Frontal cortex (tissue), 4 donors: ENCODE measurements around the gene KIF12. TPM values are rescaled to one million over a fixed set of nuclear protein-coding genes. Genes with fewer than 3 reads are reported as not detected.
"Not testable (repeated sequence)": the region's sequence is repeated elsewhere in the genome, so short reads cannot be mapped to it uniquely, and the experiment has no call there.

ENCODE experiments used
- DNase-seq, 2 donors: peaks; one replicate each; pipeline ENCODE4 v3.0.0; 2012; ENCODE audit warnings: low spot score in 2 of 2
- FAIRE-seq: peaks from 2 replicates; lab custom pipeline; 2012; peaks lifted over from hg19 to GRCh38; lab: Jason Lieb, UNC
- total RNA-seq: library from RNA; depleted of rRNA; stranded (reverse); fragments of >200 nt; gene quantifications from one replicate; pipeline ENCODE4 v1.2.3, GENCODE V29; 2014
- donor health status: control.
- donor health status: control.
- donor health status: control.

The KIF12 gene
- total RNA-seq: 0.82 TPM

DNA sequence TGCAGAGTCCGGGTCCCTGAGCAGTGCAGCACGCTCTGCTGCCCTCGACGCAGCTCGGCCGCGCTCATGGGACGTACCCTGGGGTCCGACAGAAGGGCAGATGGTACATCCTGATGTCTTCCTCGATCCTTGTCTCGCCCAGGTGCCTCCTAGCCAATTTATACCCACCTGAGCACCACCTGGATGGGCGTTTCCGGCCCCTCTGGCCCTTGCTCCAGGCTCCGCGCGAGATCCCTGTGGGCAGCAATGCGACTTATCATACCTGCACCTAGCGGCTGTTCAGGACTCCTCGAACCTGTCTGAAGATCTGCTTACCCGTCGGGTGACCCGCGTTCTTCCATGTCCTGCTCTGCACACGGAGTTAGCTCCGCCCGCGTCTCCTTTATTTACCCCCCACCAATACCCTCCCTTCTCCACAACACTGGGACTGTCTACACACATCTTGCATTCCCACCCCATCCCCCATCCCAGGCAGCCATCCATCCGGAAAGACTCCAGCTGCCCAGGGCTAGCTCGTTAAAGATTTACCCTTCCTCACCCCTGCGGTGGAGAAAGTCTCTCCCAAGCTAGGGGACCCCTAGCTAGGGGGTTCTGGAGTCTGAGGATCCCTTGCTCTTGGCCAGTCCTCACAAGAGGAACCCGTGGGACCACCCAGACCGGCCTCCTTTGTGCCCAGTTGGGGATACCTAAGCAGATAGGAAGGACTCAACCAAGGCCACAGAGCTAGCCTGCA is at the start of gene KIF12:
Gene KIF12, minus strand, starts transcription at position 357 of the 733 bp plus-strand sequence. Its CDS starts 16 bp downstream, at position 341.
- DNase-seq (no peak), FAIRE-seq (no peak)

DNA sequence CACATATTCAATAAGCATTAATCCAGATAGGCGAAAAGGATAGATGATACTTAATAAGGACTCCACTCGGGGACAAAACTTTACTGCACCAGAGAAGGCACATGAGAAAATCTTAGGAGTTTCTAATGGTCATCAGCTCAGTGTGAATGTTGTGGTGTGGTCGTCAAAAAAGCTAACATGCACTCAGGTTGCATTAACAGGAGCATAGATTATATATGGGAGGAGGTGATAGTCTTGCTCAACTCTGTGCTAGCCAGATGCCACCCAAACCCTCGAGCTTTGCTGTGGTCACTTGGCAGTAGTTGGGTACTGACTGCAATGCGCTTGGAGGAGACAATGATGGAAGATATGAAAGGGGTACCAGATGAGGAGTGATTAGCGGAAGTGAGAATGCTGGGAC is 47.6 kb upstream of the KIF12 start:
- no peak for FAIRE-seq

DNA sequence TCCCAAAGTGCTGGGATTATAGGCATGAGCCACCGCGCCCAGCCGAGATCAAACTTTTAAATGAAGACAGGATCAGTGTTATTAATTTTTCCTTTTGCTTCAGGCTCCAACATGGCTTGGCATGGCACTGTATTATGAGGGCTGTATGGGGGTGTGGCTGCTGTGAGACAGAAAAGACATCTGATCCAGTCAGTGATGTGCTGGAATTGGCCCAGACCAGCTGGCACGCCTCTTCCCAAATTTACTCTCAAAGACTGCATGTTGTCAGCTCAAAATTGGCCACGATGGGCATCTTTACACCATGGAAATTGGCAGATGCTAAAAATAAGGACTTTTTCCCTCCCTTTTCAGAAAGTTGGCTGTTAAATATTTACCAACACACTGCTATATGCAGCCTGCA is 44.1 kb upstream of the KIF12 start:
- FAIRE-seq: no peak
- no peak for DNase-seq

More for the DNA sequence above, 47.6 kb upstream of the KIF12 start:
- DNase-seq: no peak

DNA sequence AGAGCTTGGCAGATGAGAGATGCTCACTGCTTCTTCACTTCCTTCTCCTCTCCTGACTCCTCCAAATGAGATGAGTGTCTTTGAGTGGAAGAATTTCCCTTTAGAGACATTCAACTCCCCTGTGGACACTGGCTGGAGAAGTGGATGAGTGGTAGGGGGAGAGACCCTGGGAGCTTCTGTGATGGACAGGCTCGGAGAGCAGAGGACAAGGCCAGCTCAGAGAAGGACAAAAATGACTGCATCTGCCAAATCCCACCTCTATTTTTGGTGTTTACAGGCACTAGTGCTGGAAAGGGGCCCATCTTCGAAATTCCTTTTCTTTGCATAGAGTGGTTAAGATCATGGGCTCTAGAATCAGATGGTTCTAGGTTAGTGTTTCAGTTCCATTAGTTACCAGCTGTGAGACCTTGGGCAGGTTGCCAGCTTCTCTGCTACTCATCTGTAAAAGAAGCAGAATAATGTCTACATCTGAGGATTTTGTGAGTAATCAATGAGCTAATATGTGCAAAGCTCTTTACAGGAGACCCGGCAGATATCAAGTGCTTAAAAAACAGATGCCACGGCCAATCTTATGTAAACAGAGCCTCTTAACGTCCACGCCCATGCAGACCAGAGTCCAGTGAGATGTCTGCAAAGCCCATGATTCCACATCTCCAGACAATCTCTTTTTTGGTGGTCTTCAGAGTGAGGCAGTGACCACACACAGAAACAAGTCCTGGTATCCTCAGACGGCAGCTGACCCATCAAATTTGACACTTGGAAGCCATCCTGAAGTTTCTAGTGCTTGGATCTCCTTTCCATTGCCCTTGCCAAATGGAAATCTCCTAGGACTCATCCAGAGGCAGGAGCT is 42.7 kb upstream of the KIF12 start:
- DNase-seq (no peak), FAIRE-seq (no peak)

DNA sequence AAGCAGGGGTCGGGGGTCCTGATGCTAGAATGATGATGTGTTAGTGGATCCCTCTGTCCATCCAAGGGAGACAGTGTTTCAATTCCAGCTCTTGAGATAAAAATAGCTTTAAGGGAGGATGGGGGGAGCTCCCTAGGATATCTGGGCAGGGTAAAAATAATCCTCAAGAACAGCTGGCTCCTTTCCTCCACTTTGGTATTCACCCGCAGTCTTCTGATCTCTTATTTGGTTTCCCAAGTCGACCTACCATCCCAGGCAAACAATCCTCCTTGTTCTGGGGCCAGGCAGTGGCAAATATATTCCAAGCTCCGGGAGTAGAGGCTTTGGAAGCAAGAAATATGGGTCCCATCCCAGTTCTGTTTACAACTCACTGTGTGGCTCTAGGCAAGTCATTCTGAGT is 41.8 kb upstream of the KIF12 start:
- DNase-seq (no peak), FAIRE-seq (no peak)

DNA sequence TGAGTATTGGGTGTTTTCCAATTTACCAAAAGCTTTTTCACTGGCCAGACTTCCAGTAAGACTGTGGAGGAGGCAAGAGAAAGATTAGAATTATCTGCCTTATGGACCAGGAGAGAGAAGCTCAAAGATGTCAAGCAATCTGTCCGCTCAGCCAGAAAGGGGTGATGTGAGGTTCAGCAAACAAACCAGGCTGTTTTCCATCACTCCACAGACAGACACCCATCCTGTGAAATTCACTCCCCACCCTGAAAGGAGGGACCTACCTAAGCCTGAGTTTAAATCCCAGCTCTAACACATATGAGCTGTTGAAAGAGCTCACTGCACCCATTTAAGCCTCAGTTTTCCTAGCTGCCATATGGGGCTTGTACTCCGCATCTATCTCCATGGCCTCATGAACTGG is 41.3 kb upstream of the KIF12 start:
- no peak for DNase-seq
- no peak for FAIRE-seq

DNA sequence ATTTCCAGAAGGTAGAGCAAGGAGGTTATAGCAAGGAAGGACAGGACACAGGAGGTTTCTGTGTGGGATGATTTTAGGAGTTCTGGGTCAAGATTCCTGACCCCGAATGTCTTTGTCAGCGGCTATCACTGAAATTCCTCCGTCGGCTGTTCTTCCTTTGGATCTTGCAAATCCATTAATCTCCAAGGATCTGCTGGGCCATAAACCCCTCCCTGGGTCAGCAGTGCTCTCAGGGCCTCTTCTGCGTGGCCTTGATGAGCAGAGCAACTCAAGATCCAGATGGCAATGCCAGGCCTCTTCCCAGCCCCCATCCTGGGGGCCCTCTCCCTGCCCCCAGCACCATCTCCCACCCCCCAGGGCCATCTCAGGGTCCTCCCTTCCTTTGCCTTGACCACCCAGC is 40.0 kb upstream of the KIF12 start:
- no peak for FAIRE-seq
- DNase-seq: no peak

DNA sequence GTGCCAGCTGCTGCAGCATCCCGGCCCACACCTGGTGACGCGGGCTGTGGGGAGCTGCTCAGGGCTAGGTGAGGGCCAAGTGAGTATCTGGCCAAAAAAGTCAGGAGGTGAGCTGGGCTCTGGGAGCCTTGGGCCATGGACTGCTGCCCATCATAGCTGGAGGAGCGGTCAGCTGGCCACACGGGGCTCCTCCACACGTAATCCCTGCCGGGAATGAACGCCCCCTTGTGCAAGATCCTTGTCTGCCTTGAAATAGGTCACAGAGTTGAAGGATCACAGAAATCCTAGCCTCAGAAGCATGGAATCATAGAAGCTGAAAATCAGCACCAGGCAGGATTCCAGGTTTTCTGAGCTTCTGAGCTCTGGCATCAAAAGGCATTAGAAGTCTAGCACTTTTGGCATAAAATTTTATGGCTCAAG is 39.5 kb upstream of the KIF12 start:
- FAIRE-seq (no peak), DNase-seq (no peak)

DNA sequence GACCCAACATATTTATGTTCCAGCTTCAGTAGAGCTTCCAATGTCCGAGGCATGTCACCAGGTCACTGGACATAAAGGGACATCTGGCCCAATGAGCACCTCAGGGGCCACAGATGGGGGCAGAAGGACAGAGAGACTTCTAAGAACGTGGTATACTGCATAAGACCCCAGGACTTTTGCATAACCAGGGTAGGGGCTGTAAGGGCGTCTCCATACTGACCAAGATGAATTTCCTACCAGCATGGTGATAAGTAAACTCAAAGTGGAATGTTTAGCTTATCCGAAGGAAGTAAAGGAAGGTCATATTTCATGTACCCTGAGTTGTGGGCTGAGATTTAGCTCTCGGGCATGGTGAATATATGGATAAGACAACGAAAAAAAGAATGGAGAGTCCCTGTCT is 38.7 kb upstream of the KIF12 start:
- FAIRE-seq (no peak), DNase-seq (no peak)

DNA sequence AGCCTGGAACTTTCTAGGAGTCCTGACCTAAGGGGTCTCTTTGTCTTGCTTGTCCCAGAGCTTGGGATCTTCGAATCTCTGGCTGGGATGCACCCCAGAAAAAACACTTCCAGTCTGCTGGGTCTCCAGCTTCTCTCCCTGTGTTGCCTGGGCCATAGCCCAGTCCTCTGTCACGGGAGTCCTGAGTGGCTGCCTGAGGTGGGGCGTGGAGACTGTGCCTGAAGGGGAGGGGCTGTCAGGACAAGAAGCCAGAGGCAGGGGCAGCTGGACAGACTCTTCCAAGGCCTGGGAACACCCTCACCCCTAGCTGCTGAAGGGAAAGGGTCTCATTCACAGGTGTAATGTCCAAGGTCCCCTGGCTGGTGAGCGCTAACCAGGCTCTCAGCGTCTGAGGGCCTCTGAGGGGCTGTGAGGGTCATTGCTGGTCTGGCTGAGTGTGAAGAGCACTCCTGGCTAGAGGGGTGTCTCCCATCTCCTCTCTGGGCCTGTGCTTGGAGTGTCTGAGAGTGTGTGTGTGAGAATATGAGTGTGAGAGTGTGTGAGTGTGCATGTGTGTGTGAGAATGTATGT is 35.8 kb upstream of the KIF12 start:
- FAIRE-seq (no peak), DNase-seq (no peak)

DNA sequence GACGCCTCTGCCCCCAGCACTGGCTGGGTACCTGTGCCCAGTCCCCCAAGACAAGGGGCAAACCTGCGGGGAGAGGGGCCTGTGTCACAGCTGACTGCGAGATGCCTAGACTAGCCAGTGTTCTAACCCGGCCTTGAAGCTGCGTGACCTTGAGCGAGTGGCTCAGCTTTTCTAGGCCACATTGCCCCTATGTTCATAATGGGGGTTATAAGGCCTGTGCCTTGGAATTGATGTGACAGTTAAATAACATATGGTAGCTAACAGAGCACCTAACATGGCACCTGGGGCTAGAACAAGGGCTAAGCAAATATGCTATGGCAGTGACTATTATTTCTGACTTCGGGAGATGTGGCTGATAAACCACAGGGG is 33.4 kb upstream of the KIF12 start:
- FAIRE-seq: no peak
- no peak for DNase-seq

DNA sequence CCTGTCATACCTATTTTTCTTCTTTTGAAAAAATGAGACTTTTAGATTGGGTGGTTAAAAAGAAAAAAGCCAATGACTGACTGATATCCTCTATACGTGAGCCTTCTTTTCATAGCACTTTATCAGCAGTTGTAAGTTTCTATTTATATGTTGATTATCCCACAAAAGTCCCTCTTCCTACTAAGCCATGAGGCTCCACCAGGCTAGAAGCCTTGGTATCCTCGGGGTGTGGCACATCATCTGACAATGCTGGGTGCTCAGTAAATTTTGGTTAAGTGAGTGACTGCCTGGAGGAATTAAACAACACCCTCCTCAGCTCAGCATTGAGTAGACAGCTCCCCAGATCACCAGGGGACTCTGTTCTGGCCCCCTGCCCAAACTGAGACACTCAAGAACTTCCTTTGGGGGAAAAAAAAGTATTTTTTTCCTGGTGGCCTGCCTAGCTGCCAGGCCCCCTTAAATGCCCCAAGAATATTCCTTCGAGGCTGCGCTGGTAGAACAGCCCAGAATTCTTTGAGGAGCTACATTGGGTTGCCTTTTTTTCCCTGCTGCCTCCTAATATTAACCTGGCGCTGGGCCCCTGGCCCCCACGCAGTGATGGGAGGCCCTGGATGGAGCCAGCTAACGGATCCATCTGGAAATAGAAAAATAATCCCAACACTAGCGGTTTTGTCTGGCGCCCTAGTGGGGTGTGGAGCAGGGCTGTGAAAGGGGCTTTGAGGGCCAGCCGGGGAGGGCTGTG is 32.9 kb upstream of the KIF12 start:
- no peak for FAIRE-seq
- DNase-seq: no peak

DNA sequence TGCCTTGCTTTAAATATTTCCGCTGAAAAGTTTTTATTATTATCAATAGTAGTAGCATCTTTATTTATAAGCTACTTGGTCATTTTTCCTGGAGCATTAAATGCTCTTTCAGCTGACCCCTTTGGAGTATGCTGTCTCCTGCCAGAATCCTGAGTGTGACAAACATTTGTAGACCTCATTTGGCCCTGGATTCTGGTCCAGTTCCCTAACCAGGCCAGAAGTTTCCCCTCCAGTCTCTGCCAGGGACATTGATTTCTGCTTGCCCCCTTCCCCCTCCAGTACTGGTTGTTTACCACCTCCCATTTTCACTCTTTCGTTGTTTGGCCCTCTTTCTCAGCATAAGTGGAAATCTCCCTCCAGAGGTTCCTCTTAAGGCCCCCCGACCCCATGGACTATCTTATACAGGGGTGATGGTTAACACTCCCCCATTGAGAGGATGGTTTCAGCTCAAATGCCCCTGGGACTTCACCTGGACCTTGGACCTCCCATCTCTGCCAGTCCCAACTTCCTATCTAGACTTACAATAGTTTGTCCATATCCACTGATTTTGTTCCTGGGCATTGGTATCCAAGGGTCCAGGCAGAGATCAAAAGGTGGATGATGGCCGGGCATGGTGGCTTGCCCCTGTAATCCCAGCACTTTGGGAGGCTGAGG is 31.7 kb upstream of the KIF12 start:
- no peak for FAIRE-seq
- no peak for DNase-seq

DNA sequence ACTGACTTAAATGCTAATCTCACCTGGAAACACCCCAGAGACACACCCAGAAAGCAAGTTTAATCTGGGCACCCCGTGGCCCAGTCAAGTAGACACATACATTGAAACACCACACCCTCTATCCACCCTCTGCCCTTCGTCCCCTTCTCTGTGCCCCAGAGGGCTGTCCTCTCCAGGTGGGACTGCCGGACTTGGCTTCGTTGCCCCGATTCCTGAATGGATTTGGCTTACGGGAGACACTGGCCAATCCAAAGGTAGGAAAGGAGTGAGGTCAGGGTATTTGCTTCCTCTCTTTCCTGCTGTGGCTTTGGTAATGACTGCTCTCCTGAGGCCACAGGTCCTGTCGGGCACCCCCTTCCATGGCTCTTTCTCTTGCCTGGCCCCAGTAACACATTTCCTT is 31.0 kb upstream of the KIF12 start:
- FAIRE-seq (no peak), DNase-seq (no peak)

DNA sequence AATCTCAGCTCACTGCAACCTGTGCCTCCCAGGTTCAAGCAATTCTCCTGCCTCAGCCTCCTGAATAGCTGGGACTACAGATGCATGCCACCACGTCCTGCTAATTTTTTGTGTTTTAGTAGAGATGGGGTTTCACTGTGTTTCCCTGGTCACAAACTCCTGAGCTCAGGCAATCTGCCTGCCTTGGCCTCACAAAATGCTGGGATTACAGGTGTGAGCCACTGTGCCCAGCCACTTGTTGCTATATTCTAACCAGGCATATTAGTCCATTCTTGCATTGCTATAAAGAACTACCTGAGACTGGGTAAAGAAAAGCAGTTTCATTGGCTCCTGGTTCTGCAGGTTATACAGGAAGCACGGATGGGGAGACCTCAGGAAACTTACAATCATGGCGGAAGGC is 29.7 kb upstream of the KIF12 start:
- FAIRE-seq, DNase-seq: not testable (repeated sequence)

DNA sequence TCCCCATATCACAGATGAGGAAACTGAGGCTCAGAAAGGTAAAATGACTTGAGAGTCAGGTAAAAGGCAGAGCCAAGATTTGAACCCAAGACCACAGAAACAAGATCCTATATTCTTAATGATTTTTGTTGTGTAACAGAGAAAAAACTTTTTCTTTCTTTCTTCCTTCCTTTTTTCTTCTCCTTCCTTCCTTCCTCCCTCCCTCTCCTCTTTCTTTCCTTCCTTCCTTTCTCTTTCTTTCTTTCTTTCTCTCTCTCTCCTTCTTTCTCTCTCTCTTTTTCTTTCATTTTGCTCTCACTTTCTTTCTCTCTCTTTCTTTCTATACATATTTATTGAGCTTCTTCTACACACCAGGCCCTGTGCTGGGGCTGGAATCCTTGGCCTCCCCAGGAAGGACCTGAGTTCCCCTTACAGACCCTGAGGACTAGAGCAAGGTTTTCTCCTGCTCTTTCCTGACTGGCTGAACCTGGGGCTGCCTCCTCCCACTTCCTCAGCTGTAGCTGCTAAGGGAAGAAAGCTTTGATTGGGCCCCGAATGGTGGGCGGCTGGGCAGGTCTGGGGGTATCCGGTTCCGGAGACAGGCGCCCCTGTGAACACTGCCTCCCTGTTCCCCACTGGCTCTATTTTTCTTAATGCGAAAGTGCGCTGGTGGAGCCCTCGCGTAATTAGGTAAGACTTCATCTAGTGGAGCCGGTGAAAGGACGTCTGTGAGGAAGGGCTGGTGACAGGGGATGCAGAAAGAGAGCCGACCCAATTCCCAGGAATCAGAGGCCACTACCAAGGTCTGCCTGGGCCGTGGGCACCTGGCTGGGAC is 27.4 kb upstream of the KIF12 start:
- DNase-seq (no peak), FAIRE-seq (no peak)

DNA sequence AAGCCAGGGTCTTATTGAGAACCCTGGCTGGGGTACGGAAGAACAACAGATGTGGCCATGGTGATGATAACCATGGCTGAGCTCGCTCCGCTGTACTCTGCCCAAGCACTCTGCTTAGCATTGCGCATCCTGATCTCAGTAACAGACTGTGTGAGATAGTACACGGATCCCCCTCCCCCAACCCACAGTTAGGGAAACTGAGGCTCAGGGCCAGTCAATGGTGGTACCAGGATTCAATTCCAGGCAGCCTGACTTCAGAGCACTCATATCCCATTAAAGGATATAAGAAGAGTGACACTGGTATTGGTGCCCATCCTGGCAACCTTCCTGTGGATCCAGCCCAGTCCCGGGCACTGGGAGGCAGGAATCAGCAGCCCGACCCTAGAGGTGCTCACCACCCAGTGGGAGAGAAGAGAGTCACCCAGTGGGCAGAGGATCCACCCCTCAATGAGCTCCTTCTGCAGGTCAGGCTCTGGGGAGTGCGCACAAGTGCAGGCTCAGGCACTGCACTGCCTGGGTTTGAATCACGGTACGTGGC is 26.5 kb upstream of the KIF12 start:
- DNase-seq (no peak), FAIRE-seq (no peak)

DNA sequence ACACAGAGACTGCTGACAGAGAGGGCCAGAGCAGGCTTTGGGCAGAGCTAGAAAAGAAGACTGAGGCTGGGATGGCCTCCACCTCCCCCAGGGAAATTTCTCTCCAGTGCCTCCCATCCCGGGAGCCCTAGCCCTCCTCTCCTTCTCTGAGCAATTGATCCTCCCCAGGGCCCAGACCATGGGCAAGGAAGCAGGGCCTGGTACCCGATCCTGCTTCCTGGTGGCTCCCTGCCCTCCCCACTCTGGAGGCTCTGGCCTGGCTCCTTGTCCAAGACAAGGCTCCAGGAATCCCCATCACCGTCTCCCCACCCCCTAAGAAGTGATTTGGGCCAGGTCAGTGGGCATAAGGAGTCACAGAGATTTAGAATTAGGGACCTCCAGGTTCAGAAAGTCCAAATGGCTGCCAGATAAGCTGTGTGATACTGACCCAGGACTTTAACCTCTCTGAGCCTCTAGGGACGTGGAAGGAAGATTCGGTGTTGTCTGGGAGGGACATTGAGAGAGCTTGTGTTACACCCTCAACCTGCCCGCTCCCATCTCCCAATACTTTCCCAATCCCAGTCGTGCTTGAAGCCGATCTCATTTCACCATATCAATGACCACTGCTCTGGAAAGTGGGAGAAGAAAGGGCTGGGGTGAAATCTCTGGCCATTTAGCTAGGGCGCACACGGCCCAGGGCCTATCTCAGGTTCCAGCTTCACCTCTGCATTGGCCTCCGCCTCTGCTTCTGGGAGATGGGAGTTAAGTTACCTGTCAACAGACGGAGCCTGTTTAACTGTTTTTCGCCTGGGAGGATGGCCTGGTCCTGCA is 25.8 kb upstream of the KIF12 start:
- no peak for DNase-seq
- no peak for FAIRE-seq
